WTC11 (cell line): ENCODE measurements around the gene CBFA2T3. TPM values are rescaled to one million over a fixed set of nuclear protein-coding genes. Genes with fewer than 3 reads are reported as not detected.

Experiments
- ATAC-seq: fragments of 200-7000 bp; cut with Tn5 transposase; 2 replicates; pipeline ENCODE4 v1.10.0; 2021; ENCODE audit warnings: mild to moderate bottlenecking, moderate library complexity
- CTCF ChIA-PET: fragments of 300-600 bp; sonication (Branson Sonifier 250); formaldehyde crosslinking; loops from one replicate; lab custom pipeline; 2021; ENCODE audit warnings: antibody characterized with exemption; lab: Charles Lee
- POLR2A ChIA-PET: fragments of 350-600 bp; sonication (Branson Sonifier 250); formaldehyde crosslinking; loops from one replicate; lab custom pipeline; 2021; ENCODE audit warnings: antibody characterized with exemption; lab: Charles Lee
- DNase-seq: peaks from one replicate; pipeline ENCODE4 v3.0.0; 2021; ENCODE audit warnings: low spot score
- H3K27ac Mint-ChIP-seq: 2 replicates; pipeline ENCODE4 v1.8.0; 2021; ENCODE audit warnings: mixed read lengths
- H3K27me3 Mint-ChIP-seq: 2 replicates; pipeline ENCODE4 v1.8.0; 2021; ENCODE audit warnings: low read depth, mild to moderate bottlenecking, moderate library complexity, mixed read lengths
- H3K36me3 Mint-ChIP-seq: 2 replicates; pipeline ENCODE4 v1.8.0; 2021; ENCODE audit warnings: mixed read lengths
- H3K4me1 Mint-ChIP-seq: 2 replicates; pipeline ENCODE4 v1.8.0; 2022; ENCODE audit warnings: mixed read lengths
- H3K4me3 Mint-ChIP-seq: 2 replicates; pipeline ENCODE4 v1.8.0; 2021; ENCODE audit warnings: mild to moderate bottlenecking, moderate library complexity, mixed read lengths
- H3K9me3 Mint-ChIP-seq: 2 replicates; pipeline ENCODE4 v1.8.0; 2021; ENCODE audit warnings: mixed read lengths
- AFF4 ChIP-seq: sonication (generic); formaldehyde crosslinking; IDR thresholded peaks from 2 replicates; pipeline ENCODE4 v1.8.1; 2023; ENCODE audit warnings: mild to moderate bottlenecking, missing genetic modification reagents, borderline replicate concordance
- ATF6 ChIP-seq: sonication (generic); formaldehyde crosslinking; IDR thresholded peaks from 2 replicates; pipeline ENCODE4 v1.8.1; 2023; ENCODE audit warnings: mild to moderate bottlenecking, missing genetic modification reagents
- CREM ChIP-seq: sonication (generic); formaldehyde crosslinking; IDR thresholded peaks from 2 replicates; pipeline ENCODE4 v1.8.1; 2022; ENCODE audit warnings: mild to moderate bottlenecking, missing genetic modification reagents, moderate library complexity
- E2F4 ChIP-seq: sonication (generic); formaldehyde crosslinking; IDR thresholded peaks from 2 replicates; pipeline ENCODE4 v1.8.1; 2022; ENCODE audit warnings: low read depth, mild to moderate bottlenecking, moderate library complexity, missing genetic modification reagents, borderline replicate concordance
- E2F5 ChIP-seq: sonication (generic); formaldehyde crosslinking; IDR thresholded peaks from 2 replicates; pipeline ENCODE4 v1.8.1; 2022; ENCODE audit warnings: mild to moderate bottlenecking, moderate library complexity, missing genetic modification reagents
- EMX1 ChIP-seq: fragments of 250-450 bp; sonication (Bioruptor Pico); IDR thresholded peaks from 2 replicates; pipeline ENCODE4 v1.8.0; 2021; ENCODE audit warnings: mild to moderate bottlenecking
- GRHL2 ChIP-seq: fragments of 250-450 bp; sonication (Bioruptor Pico); IDR thresholded peaks from 2 replicates; pipeline ENCODE4 v1.8.0; 2022; ENCODE audit warnings: mild to moderate bottlenecking, moderate library complexity; ENCODE audit not compliant: insufficient replicate concordance, severe bottlenecking
- GTF2I ChIP-seq: fragments of 250-450 bp; sonication (Bioruptor Pico); conservative IDR thresholded peaks from 2 replicates; pipeline ENCODE4 v1.4.0; 2021; ENCODE audit warnings: mild to moderate bottlenecking
- MAX ChIP-seq: sonication (generic); formaldehyde crosslinking; IDR thresholded peaks from 2 replicates; pipeline ENCODE4 v1.8.0; 2022; ENCODE audit warnings: mild to moderate bottlenecking, missing genetic modification reagents
- MYBL2 ChIP-seq: sonication (generic); formaldehyde crosslinking; IDR thresholded peaks from 2 replicates; pipeline ENCODE4 v1.8.1; 2023; ENCODE audit warnings: mild to moderate bottlenecking, moderate library complexity, missing genetic modification reagents
- NR1H2 ChIP-seq: sonication (generic); formaldehyde crosslinking; IDR thresholded peaks from 2 replicates; pipeline ENCODE4 v1.9.0; 2021; ENCODE audit warnings: mild to moderate bottlenecking, moderate library complexity, missing genetic modification reagents
- NR3C1 ChIP-seq: sonication (generic); formaldehyde crosslinking; conservative IDR thresholded peaks from 2 replicates; pipeline ENCODE4 v1.8.1; 2023; ENCODE audit warnings: low read depth, mild to moderate bottlenecking, missing genetic modification reagents
- OVOL2 ChIP-seq: fragments of 250-450 bp; sonication (Bioruptor Pico); IDR thresholded peaks from 2 replicates; pipeline ENCODE4 v1.9.0; 2021; ENCODE audit warnings: mild to moderate bottlenecking, borderline replicate concordance
- PREB ChIP-seq: sonication (generic); formaldehyde crosslinking; IDR thresholded peaks from 2 replicates; pipeline ENCODE4 v1.8.1; 2022; ENCODE audit warnings: mild to moderate bottlenecking, missing genetic modification reagents, moderate library complexity, borderline replicate concordance
- TCF7 ChIP-seq: sonication (generic); formaldehyde crosslinking; IDR thresholded peaks from 2 replicates; pipeline ENCODE4 v1.8.0; 2022; ENCODE audit warnings: mild to moderate bottlenecking, low read depth, missing genetic modification reagents, moderate library complexity
- ZBTB21 ChIP-seq: sonication (generic); formaldehyde crosslinking; IDR thresholded peaks from 2 replicates; pipeline ENCODE4 v1.8.1; 2023; ENCODE audit warnings: mild to moderate bottlenecking, missing genetic modification reagents, borderline replicate concordance
- ZMAT4 ChIP-seq: fragments of 250-450 bp; sonication (Bioruptor Pico); IDR thresholded peaks from 2 replicates; pipeline ENCODE4 v1.9.0; 2021; ENCODE audit warnings: mild to moderate bottlenecking
- ZNF138 ChIP-seq: sonication (generic); formaldehyde crosslinking; conservative IDR thresholded peaks from 2 replicates; pipeline ENCODE4 v1.8.1; 2022; ENCODE audit warnings: mild to moderate bottlenecking, moderate library complexity, missing genetic modification reagents
- ZNF281 ChIP-seq: sonication (generic); formaldehyde crosslinking; IDR thresholded peaks from 2 replicates; pipeline ENCODE4 v1.8.0; 2023; ENCODE audit warnings: mild to moderate bottlenecking, missing genetic modification reagents
- ZNF317 ChIP-seq: sonication (generic); formaldehyde crosslinking; IDR thresholded peaks from 2 replicates; pipeline ENCODE4 v1.8.1; 2023; ENCODE audit warnings: low read depth, mild to moderate bottlenecking, moderate library complexity, missing genetic modification reagents, borderline replicate concordance
- ZNF396 ChIP-seq: fragments of 250-450 bp; sonication (Bioruptor Pico); IDR thresholded peaks from 2 replicates; pipeline ENCODE4 v1.8.0; 2021; ENCODE audit warnings: mild to moderate bottlenecking, moderate library complexity, borderline replicate concordance
- ZNF416 ChIP-seq: fragments of 250-450 bp; sonication (Bioruptor Pico); IDR thresholded peaks from 2 replicates; pipeline ENCODE4 v1.9.0; 2021; ENCODE audit warnings: mild to moderate bottlenecking, inconsistent platforms
- ZNF423 ChIP-seq: fragments of 250-450 bp; sonication (Bioruptor Pico); IDR thresholded peaks from 2 replicates; pipeline ENCODE4 v2.1.2; 2022; ENCODE audit warnings: mild to moderate bottlenecking, moderate library complexity
- total RNA-seq: library from RNA; stranded (reverse); gene quantifications from 3 replicates; pipeline ENCODE4 v1.2.3, GENCODE V29; 2021

Gene CBFA2T3
- total RNA-seq, 1 experiment from 2014 or later: 2.6 TPM

- Mint-ChIP-seq H3K9me3 (no peaks in the 10 kb centered on the region), H3K36me3 (peaks cover 6% of the 10 kb centered on the region), H3K4me1 (no peaks in the 10 kb centered on the region), H3K27ac (no peak overlapping the region), H3K4me3 (no peak overlapping the region), H3K27me3 (no peaks in the 10 kb centered on the region)
- CTCF ChIA-PET: interaction anchor here (1.4 kb wide), 1 partner anchor 21 kb away, joined by 4 read pairs; the partner anchor contains the start of genes GALNS and TRAPPC2L
- ATAC-seq: no peak
- POLR2A ChIA-PET: no interaction called here
- no peak for TF ChIP-seq ZNF138 (CRISPR knock-in tag)
- TF ChIP-seq ZNF281 (CRISPR knock-in tag): no peak
- TF ChIP-seq ZMAT4 (CRISPR knock-in tag): no peak
- no peak for TF ChIP-seq GTF2I
- no peak for TF ChIP-seq MYBL2 (CRISPR knock-in tag)
- no peak for TF ChIP-seq NR3C1 (CRISPR knock-in tag)
- TF ChIP-seq TCF7 (CRISPR knock-in tag): no peak
- no peak for TF ChIP-seq MAX (CRISPR knock-in tag)
- no peak for TF ChIP-seq ZNF317 (CRISPR knock-in tag)
- no peak for DNase-seq
These were observed 141.6 kb downstream of the CBFA2T3 start for GRCh38 chr16:88835383-88835782.

- peak overlapping the region; percentile 49; the same call in 1 of the 2 replicates for H3K27ac Mint-ChIP-seq
- no peak overlapping the region for H3K4me3 Mint-ChIP-seq
- CTCF ChIA-PET: interaction anchor here (1.4 kb wide), 1 partner anchor 22 kb away, joined by 4 read pairs; the partner anchor contains the start of genes GALNS and TRAPPC2L
These were observed 142.3 kb downstream of the CBFA2T3 start for GRCh38 chr16:88834670-88835069.

More at GRCh38 chr16:88834670-88835069, 142.3 kb downstream of the CBFA2T3 start:
- no peak for TF ChIP-seq OVOL2 (CRISPR knock-in tag)
- TF ChIP-seq E2F5 (CRISPR knock-in tag): no peak
- no peak for TF ChIP-seq PREB
- TF ChIP-seq ZNF416 (CRISPR knock-in tag): no peak
- TF ChIP-seq ZNF396 (CRISPR knock-in tag): no peak
- no peak for TF ChIP-seq GRHL2
- no peak for TF ChIP-seq E2F4 (CRISPR knock-in tag)
- no peak for TF ChIP-seq NR1H2 (CRISPR knock-in tag)
- TF ChIP-seq ZNF423 (CRISPR knock-in tag): no peak
- TF ChIP-seq ZBTB21 (CRISPR knock-in tag): no peak
- no peak for TF ChIP-seq EMX1
- no peak for TF ChIP-seq ATF6 (CRISPR knock-in tag)
- TF ChIP-seq AFF4: no peak
- TF ChIP-seq CREM (CRISPR knock-in tag): no peak
- TF ChIP-seq NR3C1 (CRISPR knock-in tag): no peak
- DNase-seq (no peak), ATAC-seq (no peak)
- Mint-ChIP-seq H3K4me1 (no peaks in the 10 kb centered on the region), H3K36me3 (peaks cover 2% of the 10 kb centered on the region), H3K27me3 (no peaks in the 10 kb centered on the region), H3K9me3 (no peaks in the 10 kb centered on the region)
- POLR2A ChIA-PET: no interaction called here
